Mesenteric fat pad (tissue), 1 donor: ENCODE results near the gene CCBE1. TPM values are rescaled to one million over a fixed set of nuclear protein-coding genes. Genes with fewer than 3 reads are reported as not detected.

ENCODE experiments used
- DNase-seq: peaks from one replicate; pipeline ENCODE4 v3.0.0-alpha.2; 2020; ENCODE audit warnings: low spot score
- total RNA-seq: library from RNA; stranded (reverse); fragmentation: NEBNext Ultra II Directional; extraction: Animal tissue kit (Norgen Biotek cat#: 25700); gene quantifications from one replicate; pipeline ENCODE4 v1.2.1, GENCODE V29; 2021
- donor health status: DM: yes; HTN: yes; CAD: no.

Gene CCBE1
- total RNA-seq, 1 donor from 2014 or later = 2.3 TPM

GRCh38 chr18:59573962-59574361, 123.3 kb downstream of the CCBE1 start:
- DNase-seq = no peak

GRCh38 chr18:59571902-59572301, 125.3 kb downstream of the CCBE1 start:
- no peak for DNase-seq

- no peak for DNase-seq
These were observed 126.4 kb downstream of the CCBE1 start for GRCh38 chr18:59570796-59571195.

GRCh38 chr18:59570101-59570775, 127.0 kb downstream of the CCBE1 start:
- no peak for DNase-seq

GRCh38 chr18:59569390-59569791, 127.8 kb downstream of the CCBE1 start:
- DNase-seq = no peak

- DNase-seq = no peak
These were observed 129.8 kb downstream of the CCBE1 start for GRCh38 chr18:59567431-59567830.

- no peak for DNase-seq
These were observed 130.7 kb downstream of the CCBE1 start for GRCh38 chr18:59566533-59566971.

- no peak for DNase-seq
These were observed 131.3 kb downstream of the CCBE1 start for GRCh38 chr18:59565957-59566356.

GRCh38 chr18:59564561-59564960, 132.7 kb downstream of the CCBE1 start:
- no peak for DNase-seq

GRCh38 chr18:59563176-59563785, 133.9 kb downstream of the CCBE1 start:
- DNase-seq = no peak

- DNase-seq = no peak
These were observed 134.5 kb downstream of the CCBE1 start for GRCh38 chr18:59562751-59563150.

- DNase-seq = no peak
These were observed 135.6 kb downstream of the CCBE1 start for GRCh38 chr18:59561612-59562011.

- DNase-seq = no peak
These were observed 136.7 kb downstream of the CCBE1 start for GRCh38 chr18:59560556-59560955.

- no peak for DNase-seq
These were observed 137.7 kb downstream of the CCBE1 start for GRCh38 chr18:59559528-59559927.

GRCh38 chr18:59555995-59556659, 141.1 kb downstream of the CCBE1 start:
- no peak for DNase-seq

GRCh38 chr18:59554796-59555335, 142.4 kb downstream of the CCBE1 start:
- no peak for DNase-seq

GRCh38 chr18:59553273-59553870, 143.9 kb downstream of the CCBE1 start:
- no peak for DNase-seq

GRCh38 chr18:59551902-59552635, 145.2 kb downstream of the CCBE1 start:
- no peak for DNase-seq

- no peak for DNase-seq
These were observed 147.1 kb downstream of the CCBE1 start for GRCh38 chr18:59550174-59550516.

- DNase-seq = no peak
These were observed 147.6 kb downstream of the CCBE1 start for GRCh38 chr18:59549503-59550173.
